SKM-1 (cell line): ENCODE data around the gene PSMC2.

Experiments used
- DNase-seq: peaks from one replicate; lab custom pipeline; 2025; ENCODE audit not compliant: unreplicated experiment; lab: John Stamatoyannopoulos, UW

PSMC2 gene

DNA sequence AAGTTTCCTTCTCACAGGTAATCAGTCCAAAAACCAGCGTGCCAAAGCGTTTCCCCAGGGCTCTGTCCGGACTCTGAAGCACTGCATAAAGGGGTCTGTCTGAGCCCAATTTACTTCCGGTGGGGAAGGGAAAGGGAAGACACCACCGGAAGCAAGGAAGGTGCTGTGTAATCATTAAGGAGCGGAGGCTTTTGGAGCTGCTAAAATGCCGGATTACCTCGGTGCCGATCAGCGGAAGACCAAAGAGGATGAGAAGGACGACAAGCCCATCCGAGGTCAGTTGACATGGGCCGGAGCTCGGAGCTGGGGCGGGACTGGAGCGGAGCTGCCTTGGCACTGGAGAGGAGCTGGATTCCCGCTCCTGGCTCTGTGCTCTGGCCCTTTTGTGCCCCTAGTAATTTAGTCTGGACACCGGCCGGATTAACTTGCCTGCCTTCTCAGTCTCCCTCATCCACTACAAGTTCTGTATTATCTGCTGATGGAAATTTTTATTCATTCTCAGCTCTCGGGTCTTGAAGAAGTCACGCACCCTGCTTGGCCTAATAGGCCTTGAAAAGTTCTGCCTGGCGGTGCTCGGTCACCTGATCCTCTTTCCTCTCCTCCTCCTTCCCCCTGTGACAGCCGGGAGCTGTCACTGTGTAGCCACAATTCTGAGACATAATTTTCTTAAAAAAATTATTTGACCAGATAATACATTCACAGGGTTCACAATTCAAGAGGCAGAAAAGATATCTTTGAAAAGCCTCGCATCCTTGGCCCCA is at the start of gene PSMC2:
Gene PSMC2 (plus strand): TSS at position 137 of the 761 bp plus-strand sequence. CDS start 69 bp downstream, at position 206.
- peak; percentile 66 for DNase-seq

DNA sequence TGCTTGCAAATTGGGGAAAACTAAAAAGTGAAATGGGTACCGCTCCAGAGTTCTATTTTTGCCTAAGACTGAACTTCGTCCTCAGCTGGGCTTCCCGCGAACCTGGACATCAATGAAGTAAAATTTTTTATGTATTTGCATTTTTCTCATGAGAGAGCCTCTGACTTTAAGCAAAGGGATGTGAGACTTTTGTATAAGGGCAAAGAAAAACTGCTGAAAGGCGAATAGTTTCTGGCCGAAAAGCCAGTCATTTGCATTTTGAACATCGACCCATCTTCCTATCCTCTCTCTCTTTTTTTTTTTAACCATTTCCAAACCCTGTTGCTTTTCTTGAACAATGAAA is 49.6 kb upstream of the PSMC2 start:
- no peak for DNase-seq

DNA sequence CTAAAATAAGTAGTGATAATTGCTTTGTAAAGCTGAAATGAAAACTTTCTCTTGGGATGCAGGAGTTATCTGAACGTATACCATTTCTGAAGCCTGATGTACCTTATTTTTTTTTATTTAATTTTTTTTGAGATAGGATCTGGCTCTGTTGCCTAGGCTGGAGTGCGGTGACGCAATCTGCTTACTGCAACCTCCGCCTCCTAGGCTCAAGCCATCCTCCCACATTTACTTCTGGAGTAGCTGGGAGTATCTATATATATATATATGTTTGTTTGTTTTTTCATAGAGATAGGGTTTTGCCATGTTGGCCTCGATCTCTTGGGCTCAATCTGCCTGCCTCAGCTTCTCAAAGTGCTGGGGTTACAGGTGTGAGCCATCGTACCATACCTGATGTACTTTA is 47.8 kb upstream of the PSMC2 start:
- no peak for DNase-seq

DNA sequence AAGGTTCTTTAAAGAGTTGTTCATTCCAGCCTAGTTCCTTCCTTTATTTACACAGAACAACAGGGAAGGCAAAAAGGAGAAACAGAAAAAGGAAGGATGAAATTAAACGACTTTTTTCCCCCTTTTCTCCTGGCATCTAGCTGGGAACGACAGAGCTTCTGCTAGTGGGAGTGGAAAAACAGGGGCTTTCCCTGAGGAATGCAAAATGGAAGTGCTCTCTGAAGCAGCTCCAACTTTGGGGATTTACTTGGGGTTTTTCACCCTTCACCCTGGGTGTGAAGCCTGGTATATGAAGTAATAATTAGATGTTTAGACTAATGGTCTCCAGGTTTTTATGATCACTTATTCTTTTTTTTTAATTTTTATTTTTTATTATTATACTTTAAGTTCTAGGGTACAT is 46.0 kb upstream of the PSMC2 start:
- DNase-seq, result no peak

DNA sequence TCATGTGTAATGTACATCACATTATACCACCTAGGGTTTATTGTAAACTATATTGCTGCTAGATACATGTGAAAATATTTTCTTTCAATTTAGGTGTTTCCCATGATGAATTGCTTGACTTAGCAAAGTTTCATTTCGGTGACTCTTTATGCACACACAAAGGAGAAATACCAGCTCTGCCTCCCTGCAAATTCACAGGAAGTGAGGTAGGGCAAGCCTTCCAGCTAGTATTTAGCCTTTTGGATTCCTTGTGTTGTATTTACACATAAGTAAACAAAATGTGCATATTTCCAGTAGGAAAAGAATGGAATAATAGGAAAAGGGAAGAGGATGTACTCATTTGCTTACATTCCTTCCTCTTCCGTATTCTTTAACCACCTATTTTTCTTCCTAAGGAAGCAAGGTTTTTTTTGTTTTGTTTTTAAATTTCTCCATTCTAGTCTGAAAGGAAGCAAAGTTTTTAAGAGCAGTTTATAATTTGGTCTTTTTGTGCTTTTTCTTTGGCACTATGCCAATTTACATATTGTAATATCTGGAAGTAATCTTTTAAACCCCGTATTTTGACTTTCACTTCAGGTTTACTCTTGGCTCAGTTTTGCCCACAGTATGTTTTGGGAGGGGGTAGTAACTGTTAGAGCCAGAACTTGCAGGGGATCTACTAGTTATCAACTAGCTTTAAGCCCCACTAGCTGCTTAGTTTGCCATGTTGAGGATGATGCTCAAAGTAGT is 39.8 kb upstream of the PSMC2 start:
- DNase-seq, result no peak

DNA sequence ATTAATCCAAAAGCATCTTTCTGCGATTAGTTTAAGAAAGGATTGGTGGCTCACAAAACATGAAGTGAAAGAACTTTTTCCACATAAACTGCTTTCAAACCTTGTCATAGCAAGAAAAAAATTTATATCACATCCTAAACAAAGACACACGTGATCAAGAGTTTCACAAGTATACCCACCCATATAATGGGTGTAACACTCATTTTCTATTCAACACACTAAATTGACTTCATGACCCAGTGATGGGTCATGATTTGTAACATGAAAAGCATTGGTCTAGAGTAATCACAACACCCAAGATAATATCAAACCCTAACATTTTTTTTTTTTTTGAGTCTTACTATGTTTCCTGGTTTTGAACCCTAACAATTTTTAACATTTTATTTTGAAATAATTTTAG is 32.6 kb upstream of the PSMC2 start:
- DNase-seq, result no peak

DNA sequence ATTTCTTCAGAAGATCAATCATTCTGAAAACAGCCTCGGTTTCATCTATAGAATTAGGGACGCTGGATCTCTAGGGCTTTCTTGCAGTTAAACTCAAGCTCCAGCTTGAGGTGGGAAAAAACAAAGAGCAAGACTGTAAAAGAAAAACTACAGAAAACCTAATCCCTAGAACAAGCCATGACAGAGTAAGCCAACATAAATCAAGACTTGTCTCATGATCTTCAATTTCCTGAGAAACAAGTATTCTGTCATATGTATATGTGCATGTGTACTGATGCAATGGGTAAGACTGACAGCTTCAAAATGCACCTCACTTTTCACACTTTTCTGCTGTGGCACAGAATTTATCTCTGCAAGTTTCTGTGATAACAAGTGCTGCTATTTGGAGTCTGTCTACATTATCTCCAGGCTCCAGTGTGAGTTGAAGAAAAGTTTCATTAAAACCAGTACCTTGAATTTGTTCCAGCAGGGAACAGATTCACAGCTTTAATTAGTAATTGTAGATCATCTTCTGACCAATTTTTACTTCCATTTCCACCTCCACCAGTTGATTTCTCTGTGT is 31.0 kb upstream of the PSMC2 start:
- no peak for DNase-seq

DNA sequence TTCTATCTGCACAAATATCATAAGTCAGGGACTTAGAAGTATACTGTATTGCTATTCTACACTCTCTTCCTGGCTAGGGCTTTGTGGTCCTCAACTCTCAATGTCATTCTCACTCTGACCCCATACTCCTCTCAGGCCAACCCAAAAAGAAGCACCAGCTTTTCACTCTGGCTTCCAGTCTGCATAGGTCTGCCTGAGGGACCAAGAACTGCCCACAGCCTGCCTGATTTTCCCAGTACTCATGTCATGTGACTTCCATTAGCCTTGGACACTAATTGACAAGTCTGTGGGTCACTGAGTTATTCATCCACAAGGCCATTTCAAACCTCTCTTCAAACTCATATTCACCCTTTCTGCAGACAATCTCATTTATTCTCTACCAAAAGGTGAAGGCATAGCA is 30.4 kb upstream of the PSMC2 start:
- DNase-seq, result no peak

DNA sequence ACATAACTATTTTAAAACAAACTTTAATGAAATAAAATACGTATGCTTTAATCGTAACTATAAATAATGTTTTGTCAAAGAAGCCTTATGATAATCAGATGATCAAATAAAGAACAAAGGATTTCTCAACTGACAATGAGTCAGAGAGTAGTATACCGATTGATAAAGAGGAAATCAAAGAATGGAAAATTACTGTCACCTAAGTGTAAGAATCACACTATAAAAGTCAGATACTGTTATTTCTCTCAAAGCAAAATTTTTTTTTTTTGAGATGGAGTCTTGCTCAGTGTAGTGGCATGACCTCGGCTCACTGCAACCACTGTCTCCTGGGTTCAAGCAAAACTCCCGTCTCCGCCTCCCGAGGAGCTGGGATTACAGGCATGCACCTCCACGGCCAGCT is 21.7 kb upstream of the PSMC2 start:
- DNase-seq, result no peak

DNA sequence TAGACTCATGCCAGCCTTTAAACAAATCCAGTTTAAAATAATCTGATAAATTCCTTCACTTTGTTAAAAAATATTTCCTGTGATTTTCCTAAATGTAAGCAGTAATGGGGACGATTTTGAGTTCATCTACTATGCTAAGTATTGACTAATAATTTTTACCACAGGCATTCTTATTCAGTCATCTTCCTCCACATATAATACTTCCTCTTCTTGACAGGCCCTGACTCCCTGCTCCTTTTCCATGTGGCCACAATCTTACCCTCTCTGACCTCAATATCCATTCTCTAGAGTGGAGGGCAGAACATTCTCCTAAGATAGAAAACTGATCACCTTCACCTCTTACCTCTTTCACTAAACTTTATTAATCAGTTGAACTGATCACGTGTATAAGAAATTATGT is 10.7 kb upstream of the PSMC2 start:
- peak; percentile 17 for DNase-seq

DNA sequence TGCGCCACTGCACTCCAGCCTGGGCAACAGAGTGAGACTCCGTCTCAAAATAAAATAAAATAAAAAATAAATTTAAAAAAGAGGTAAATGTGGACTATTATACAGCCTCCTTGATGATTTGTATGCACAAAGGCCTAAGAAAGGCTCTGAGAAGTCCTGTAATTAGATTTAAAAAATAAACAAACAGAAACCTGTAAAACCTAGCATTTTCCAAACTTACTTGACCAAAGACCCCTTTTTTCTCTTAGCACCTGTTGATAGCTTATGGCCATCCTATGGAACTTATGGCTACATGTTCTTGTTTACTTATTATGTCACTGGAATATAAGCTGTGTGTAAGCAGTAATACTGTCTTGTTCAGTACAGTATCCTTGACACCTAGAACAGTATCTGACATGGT is 8.6 kb upstream of the PSMC2 start:
- no peak for DNase-seq

DNA sequence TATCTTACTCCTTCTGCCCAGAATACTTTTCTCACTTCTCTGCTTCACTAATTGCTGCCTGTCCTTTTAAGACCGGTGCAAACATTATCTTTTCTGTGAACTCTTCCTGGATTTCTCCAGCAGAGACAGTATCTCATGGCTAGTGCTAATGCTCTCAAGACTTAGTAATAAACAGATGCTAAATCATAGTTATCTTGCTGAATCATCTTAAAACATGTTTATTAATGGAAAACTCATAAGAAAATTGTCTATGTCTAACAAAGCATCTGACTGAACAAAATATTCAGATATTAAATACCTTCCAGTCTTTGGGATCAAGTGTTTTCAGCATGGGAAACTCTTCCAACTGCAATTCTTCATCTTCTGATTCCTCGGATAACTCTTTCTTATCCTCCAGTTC is 6.0 kb upstream of the PSMC2 start:
- DNase-seq, result no peak

DNA sequence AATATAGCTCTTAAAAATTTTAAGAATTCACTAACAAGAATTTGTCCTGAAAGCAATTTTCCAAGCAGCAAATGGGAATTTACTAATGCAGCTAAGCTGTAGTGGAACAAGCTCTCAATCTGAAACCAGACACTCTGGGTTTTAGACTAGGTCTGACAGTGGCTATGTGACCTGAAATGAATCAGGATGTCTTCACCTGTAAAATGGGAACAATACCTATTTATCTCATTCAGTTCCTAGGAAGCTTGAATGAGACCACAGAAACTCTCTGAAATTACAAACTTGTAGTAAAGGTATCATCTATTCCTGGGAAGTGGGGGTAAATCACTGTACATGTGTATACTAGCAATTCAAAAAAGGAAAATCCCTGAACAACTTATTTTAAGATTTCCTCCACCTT is 4.1 kb upstream of the PSMC2 start:
- no peak for DNase-seq

DNA sequence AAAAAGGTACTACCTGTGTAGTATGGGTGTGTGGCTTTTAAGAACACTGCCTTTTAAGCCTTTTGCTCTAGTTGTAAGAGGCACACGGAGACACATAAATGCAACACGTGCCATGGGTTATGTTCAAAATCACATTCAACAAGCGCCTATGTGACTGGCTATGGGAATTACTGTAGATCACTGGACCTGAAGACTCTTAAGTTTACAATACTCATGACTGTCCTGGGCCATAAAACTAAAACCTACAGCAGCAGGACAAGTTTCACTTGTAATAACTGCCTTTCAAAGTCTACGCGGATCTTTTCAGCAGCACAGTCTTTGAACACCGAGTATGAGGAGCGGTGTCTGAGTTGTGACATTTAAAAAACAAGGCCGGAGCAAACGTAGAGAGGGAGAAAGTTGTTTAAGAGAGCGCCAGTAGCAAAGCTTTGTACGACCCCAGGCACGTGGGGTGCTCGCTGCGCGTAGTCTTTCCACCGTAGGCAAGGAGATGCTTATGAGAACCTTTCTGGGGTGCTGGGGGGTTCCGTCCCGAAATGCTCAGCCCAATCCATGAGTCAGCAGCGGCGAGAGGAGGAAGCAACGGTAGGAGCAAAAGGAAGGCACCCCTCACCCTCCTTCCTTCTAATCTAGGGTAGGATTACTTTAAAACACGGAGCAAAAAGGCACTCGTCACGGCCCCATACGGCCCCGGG is 3.5 kb upstream of the PSMC2 start:
- no peak for DNase-seq

DNA sequence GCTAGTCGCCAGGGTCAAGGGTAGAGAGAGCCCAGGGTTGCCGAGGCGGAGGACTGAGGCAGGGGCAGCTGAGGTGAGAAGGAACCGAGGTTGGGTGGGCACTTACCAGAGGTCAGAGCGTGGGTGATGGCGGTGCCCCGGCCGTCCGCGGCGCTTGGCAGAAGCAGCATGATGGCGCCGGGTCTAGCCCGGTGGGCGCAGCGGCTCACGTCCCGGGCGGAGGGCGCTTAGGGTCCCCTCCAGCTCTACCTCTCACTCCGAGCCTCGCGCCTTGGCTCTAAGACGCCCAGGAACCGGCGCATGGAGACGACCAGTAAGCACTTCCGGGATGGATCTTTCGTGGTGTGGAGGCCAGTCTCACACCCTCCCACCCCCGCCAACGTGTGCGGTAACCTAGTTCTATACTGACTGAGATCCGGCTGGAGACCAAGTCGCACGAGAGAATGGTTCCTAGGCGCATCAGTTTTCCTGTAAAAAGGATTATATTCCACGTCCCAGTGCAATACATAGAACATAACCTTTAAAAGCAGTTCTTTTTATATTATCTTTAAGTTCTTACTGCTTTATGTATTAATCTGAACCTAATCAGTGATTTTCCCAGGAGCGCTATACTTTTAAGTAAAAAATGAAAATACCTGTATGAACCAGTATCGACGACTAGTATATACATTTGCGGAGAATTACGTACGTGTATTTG is 2.8 kb upstream of the PSMC2 start, which contains the start of gene DNAJC2:
Gene DNAJC2 (minus strand): TSS at position 315 of the 697 bp plus-strand sequence. CDS start 145 bp downstream, at position 170.
- DNase-seq, result peak; percentile 91

DNA sequence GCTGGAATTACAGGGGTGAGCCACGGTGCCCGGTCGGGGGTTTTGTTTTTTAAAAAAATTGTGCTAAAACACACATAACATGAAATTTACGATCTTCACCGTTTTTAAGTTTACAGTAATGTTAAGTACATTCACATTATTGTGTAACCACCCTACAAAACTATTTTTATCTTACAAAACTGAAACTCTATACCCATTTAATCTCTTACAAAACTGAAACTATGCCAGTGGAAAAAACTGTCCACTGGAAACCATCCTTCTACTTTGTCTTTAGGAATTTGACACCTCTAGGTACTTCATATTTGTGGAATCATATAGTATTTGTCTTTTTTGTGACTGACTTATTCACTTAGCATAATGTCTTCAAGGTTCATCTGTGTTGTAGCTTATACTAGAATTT is 1.0 kb upstream of the PSMC2 start:
- no peak for DNase-seq

DNA sequence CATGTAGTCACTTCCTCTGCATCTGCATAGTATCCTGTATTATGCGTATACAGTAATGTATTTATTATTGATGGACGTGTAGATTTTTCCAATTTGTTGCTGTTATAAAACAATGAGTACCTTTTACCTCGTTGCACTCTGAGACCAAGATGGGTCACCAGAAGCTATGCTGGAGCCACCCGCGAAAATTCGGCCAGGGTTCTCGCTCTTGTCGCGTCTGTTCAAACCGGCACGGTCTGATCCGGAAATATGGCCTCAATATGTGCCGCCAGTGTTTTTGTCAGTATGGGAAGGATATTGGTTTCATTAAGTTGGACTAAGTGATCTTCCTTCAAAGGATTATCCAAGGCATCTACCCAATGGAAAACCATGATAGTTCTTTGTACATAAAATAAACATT is 1.0 kb downstream of the PSMC2 start:
- no peak for DNase-seq

DNA sequence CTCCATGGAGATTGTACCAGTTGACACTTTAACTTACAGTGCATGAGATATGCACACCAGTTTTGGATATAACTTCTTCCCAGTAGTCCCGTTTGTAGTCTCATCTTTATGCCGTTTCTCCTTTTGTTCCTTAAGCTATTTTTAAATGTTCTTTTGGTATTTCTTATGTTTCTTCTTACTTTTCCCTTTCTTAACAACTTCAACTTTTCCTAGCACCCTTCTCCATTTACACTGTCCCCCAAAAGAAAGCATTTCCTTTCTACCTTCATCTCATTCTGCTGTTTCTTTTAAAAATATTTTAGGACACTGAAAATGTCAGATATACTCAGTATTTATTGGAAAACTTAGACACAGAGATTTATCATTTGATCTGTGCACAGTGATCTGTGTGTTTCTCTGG is 1.5 kb downstream of the PSMC2 start:
- DNase-seq, result no peak

DNA sequence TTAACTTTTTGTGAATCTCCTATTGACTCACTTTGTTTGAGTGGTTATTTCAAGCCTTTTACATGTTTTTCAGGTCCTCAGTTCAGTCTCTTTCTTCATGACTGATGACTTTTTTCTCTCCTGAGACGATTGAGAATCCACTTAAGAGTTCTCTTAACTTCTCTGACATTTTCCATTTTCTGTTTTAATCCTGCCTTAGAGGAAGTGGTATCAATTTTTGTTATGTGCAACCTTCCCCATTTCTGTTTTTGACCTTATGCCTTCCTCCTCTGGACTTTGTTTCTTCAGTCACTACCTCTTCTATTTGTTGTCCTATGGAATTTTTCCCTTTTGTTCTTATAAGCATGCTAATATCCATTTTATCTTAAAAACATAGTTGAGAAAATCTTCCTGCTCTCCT is 2.4 kb downstream of the PSMC2 start:
- no peak for DNase-seq

DNA sequence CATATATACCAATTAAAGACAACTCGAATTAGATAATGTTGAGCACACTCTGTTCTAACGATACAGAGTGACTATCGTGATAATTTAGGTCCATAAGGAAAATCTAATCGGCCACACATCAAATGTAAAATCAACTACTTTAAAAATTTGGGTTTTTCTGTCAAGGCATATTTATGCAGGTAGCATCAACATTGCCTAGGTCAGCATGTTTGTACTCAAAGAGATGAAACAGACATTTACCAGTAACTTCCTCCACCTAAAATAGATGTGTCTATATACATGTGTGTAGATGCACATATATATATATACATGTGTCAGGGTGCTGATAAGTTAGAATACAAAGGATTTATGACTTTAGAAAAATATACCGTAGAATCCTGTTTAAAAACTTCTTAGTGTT is 22.0 kb downstream of the PSMC2 start:
- DNase-seq, result no peak
